ENCODE results near the gene SLC17A2. TPM values are rescaled to one million over a fixed set of nuclear protein-coding genes. Genes with fewer than 3 reads are reported as not detected.

The SLC17A2 gene
- total and polyA plus RNA-seq, 12 donors, result not detected

DNA sequence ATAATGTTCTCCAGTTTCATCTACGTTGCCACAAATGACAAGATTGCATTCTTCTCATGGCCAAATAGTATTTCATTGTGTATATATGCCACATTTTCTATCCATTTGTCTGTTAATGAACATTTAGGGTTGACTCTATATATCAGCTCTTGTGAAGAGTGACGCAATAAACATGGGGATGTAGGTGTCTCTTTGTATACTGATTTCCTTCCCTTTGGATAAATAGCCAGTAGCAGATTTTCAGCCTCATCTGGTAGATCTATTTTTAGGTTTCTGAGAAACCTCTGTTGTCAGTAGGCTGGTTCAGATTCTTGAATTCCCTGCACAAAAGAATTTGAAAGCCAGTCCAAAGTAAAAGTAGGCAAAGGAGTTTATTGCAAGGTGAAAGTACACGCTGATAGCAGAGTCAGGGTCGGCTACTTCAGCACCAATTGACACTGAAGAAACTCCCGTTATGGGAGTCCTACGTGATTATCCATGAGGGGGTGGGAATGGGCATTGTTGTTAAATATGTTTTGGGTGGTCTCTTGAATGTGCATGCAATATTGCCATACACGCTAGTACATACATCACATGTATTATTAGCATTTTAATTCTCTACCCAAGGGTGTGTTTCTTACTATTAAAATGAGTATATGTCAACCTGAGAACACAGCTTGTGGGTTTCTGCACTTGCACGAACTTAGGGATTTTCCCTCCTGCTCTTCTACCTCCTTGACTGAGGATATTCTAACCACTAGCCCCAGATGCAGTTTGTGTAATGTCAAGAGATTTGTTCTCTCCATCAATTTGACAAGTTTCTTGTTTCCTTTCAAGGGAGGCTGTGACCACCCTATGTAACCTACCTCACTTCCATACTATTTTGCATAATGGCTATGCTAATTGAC, 14.4 kb upstream of the SLC17A2 start:
- H3K4me3 ChIP-seq, result no peak overlapping the region
- TF ChIP-seq, protein P1, sequence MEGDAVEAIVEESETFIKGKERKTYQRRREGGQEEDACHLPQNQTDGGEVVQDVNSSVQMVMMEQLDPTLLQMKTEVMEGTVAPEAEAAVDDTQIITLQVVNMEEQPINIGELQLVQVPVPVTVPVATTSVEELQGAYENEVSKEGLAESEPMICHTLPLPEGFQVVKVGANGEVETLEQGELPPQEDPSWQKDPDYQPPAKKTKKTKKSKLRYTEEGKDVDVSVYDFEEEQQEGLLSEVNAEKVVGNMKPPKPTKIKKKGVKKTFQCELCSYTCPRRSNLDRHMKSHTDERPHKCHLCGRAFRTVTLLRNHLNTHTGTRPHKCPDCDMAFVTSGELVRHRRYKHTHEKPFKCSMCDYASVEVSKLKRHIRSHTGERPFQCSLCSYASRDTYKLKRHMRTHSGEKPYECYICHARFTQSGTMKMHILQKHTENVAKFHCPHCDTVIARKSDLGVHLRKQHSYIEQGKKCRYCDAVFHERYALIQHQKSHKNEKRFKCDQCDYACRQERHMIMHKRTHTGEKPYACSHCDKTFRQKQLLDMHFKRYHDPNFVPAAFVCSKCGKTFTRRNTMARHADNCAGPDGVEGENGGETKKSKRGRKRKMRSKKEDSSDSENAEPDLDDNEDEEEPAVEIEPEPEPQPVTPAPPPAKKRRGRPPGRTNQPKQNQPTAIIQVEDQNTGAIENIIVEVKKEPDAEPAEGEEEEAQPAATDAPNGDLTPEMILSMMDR (IDR thresholded peaks at IDR 0.05), result no peak
- no peaks in the 10 kb centered on the region for H3K27me3 ChIP-seq
- 54% methylated on average over 8 of the region's 8 CpGs for WGBS, 2 donors
- H3K9me3 ChIP-seq, result peaks cover 0 to 5% (median 0%) of the 10 kb centered on the region in 11 donors
- no peaks in the 10 kb centered on the region for H3K4me1 ChIP-seq
- ATAC-seq (no peak), DNase-seq (no peak)
- no peaks in the 10 kb centered on the region for H3K36me3 ChIP-seq
- H3K27ac ChIP-seq, result no peak overlapping the region
- intact Hi-C loops (cut with DNase I), result loop anchor here in 2 of 10 donors (5.0 to 10.0 kb wide), 2 partner anchors 158 to 230 kb away; no protein-coding TSS in a partner anchor

DNA sequence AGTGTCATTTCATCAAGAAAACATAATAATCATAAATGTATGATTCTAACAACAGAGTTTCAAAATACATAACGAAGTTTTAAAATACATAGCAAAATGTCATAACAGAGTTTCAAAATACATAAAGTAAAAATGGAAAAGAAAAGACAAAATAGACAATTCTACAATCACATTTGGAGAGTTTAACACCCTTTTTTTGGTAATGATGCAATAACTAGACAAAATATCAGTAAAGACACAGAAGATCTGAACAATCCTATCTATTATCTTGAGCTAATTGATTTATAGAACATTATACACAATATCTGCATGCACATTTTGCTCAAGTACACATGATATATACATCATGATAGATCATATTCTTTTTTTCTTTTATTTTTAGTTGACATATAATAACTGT, 13.4 kb upstream of the SLC17A2 start:
- intact Hi-C loops (cut with DNase I), result loop anchor here in 2 of 10 donors (5.0 to 10.0 kb wide), 2 partner anchors 157 to 229 kb away; no protein-coding TSS in a partner anchor
- WGBS, 2 donors, result 86 to 98% methylated on average over 1 of the region's 1 CpG
- no peaks in the 10 kb centered on the region for H3K9me3 ChIP-seq
- no peak overlapping the region for H3K27ac ChIP-seq
- H3K4me1 ChIP-seq, result no peaks in the 10 kb centered on the region
- H3K36me3 ChIP-seq, result no peaks in the 10 kb centered on the region
- TF ChIP-seq, protein P1 (IDR thresholded peaks at IDR 0.05), result no peak
- ATAC-seq, result no peak
- H3K27me3 ChIP-seq, result no peaks in the 10 kb centered on the region
- H3K4me3 ChIP-seq, result no peak overlapping the region
- DNase-seq, result no peak

DNA sequence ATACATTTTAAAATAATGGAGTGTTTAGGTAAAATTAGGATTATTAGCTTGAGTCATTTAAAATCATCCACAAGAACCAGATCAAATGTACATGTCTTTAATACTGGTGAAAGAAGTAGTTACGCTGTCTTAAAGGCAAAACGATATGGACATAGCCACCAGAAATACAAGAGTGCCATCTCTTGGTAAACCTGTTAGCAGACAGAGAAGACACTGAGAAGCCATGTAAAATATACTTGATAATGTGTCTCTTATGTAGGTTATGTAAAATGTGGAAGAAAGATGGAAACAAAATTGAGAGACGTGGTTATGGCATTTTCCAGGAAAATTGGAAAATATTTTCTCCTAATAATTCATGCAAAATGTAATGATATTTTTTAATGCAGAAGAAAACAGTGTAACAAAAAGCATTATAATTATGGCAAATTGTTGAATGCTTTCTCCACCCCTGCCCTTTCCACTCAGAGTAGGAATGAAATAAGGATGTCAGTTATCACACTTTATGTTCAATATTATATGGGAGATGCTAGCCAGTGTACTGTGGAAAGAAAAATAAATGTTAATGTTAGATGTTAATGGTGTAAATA, 12.2 kb upstream of the SLC17A2 start:
- TF ChIP-seq, protein P1 (IDR thresholded peaks at IDR 0.05), result peak in 7 of 9 donors; percentile 31 to 66 (median 59)
- H3K9me3 ChIP-seq, result no peaks in the 10 kb centered on the region
- DNase-seq (no peak), ATAC-seq (peak in 1 of 8 donors; percentile 58)
- no peaks in the 10 kb centered on the region for H3K36me3 ChIP-seq
- no peaks in the 10 kb centered on the region for H3K4me1 ChIP-seq
- H3K27me3 ChIP-seq, result no peaks in the 10 kb centered on the region
- WGBS, 2 donors, result 35 to 42% methylated on average over 3 of the region's 3 CpGs
- no peak overlapping the region for H3K4me3 ChIP-seq
- intact Hi-C loops (cut with DNase I), result loop anchor here in 2 of 10 donors (5.0 to 10.0 kb wide), 2 partner anchors 155 to 228 kb away; no protein-coding TSS in a partner anchor
- no peak overlapping the region for H3K27ac ChIP-seq

DNA sequence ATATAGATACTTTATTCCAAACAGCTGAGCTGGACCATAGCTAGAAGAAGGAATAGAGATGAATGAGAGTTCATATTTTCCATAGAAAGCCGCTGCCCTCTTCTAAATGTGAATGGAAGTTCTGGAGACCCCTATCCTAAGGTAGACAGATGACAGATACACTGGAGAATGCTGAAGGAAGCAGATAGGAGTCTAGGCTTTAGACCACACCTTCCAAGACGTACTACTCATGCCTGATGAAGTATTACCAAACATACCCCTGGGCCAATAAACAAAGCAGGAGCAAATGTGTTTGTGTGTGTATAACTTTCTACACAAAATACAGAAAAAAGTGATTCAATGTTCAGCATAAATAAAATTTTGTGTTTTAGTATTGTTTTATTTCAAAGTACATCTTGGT, 9.1 kb upstream of the SLC17A2 start:
- H3K27me3 ChIP-seq, result peaks cover 0 to 8% (median 0%) of the 10 kb centered on the region in 7 donors
- no peaks in the 10 kb centered on the region for H3K36me3 ChIP-seq
- no peaks in the 10 kb centered on the region for H3K4me1 ChIP-seq
- H3K27ac ChIP-seq, result no peak overlapping the region
- ATAC-seq, result no peak
- 73 to 75% methylated on average over 2 of the region's 2 CpGs for WGBS, 2 donors
- intact Hi-C loops (cut with DNase I), result no loop called here
- no peaks in the 10 kb centered on the region for H3K9me3 ChIP-seq
- DNase-seq, result no peak
- H3K4me3 ChIP-seq, result no peak overlapping the region
- TF ChIP-seq, protein P1 (IDR thresholded peaks at IDR 0.05), result no peak
